Subcutaneous abdominal adipose tissue (tissue), 5 donors: Measurements from ENCODE around the gene CDC42BPG.
A peak's percentile ranks its signal among the peaks of the same experiment; 100 is the strongest.

Experiments
- H3K27ac ChIP-seq: one replicate; pipeline ENCODE4 v1.7.0; 2013; ENCODE audit warnings: low read depth, mild to moderate bottlenecking, inconsistent platforms, low read length, moderate library complexity
- H3K27me3 ChIP-seq, 5 donors: one replicate each; pipeline ENCODE4 v1.7.0; 2013; ENCODE audit warnings: low read length in 5 of 5, inconsistent platforms in 1 of 5; ENCODE audit not compliant: control insufficient read depth in 5 of 5, insufficient read depth in 4 of 5
- H3K36me3 ChIP-seq, 5 donors: one replicate each; pipeline ENCODE4 v1.7.0; 2013; ENCODE audit warnings: low read length in 5 of 5; ENCODE audit not compliant: control insufficient read depth in 5 of 5, insufficient read depth in 5 of 5
- H3K4me1 ChIP-seq, 5 donors: one replicate each; pipeline ENCODE4 v1.7.0; 2013; ENCODE audit warnings: low read length in 5 of 5, mild to moderate bottlenecking in 3 of 5, moderate library complexity in 1 of 5; ENCODE audit not compliant: control insufficient read depth in 5 of 5, insufficient read depth in 5 of 5
- H3K4me3 ChIP-seq, 5 donors: one replicate each; pipeline ENCODE4 v1.7.0; 2013; ENCODE audit warnings: low read length in 5 of 5, low read depth in 1 of 5
- H3K9ac ChIP-seq, 5 donors: one replicate each; pipeline ENCODE4 v1.7.0; 2013; ENCODE audit warnings: low read length in 5 of 5, mild to moderate bottlenecking in 4 of 5, moderate library complexity in 3 of 5
- H3K9me3 ChIP-seq, 5 donors: one replicate each; pipeline ENCODE4 v1.7.0; 2013; ENCODE audit warnings: low read length in 5 of 5; ENCODE audit not compliant: control insufficient read depth in 5 of 5
- donor health status: healthy.
- donor health status: healthy.
- donor health status: healthy.
- donor health status: healthy.
- donor health status: healthy.

CDC42BPG gene

DNA sequence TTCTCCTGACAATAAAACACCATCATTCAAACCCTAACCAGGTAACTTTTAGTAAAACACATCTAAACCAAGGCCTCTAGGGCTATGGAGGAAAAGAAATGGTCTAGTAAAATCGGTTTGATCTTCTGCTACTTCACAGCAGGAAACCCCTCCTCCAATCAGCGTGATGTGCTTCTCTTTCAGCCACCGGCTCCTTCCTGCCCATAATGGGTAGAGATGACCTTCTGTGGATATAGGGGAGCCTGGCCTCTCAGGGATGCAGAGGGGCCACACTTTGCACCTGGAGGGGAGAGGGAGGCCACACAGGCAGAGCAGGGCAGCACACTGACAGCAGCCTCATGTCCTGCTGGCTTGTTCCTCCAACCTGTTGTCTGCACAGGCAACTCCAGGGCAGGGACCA lies 27.0 kb upstream of the CDC42BPG start:
- peak overlapping the region in 1 of 5 donors; percentile 76 for H3K9ac ChIP-seq
- peak overlapping the region; percentile 98 for H3K27ac ChIP-seq
- no peaks in the 10 kb centered on the region for H3K9me3 ChIP-seq
- H3K4me3 ChIP-seq: peak overlapping the region in 3 of 5 donors; percentile 3 to 46 (median 8)
- peaks cover 39 to 76% (median 72%) of the 10 kb centered on the region in 5 donors for H3K4me1 ChIP-seq
- H3K27me3 ChIP-seq: no peaks in the 10 kb centered on the region
- peaks cover 0 to 53% (median 45%) of the 10 kb centered on the region in 5 donors for H3K36me3 ChIP-seq

DNA sequence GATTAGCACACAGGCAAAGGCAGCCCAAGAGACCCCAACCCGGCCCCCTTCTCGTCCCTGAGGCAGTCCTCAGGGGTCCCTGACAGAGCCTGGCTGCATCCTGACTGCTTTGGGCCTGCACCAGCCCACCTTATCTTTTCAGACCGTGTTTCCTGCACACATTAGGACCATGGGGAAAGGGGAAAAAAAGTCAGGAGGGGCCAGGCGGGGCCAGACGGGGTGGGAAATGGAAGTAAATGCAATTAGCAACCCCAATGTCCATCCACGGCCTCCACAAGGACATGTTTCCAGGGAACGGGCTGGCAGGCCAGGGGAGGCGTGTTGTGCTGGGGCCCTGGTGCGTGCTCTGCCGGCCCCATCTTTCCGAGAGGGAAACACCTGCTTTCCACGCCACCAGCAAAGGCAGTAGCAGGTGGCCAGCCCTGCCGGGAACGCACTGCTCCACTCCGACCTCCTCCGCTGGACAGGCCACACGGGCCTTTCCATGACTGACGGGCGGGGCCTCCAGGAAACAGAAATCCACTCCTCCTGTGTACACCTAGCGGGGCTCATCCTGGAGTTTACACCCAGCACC lies 26.5 kb upstream of the CDC42BPG start:
- H3K9ac ChIP-seq: peak overlapping the region in 2 of 5 donors; percentile 73 to 76
- peak overlapping the region in 4 of 5 donors; percentile 8 to 46 (median 32) for H3K4me3 ChIP-seq
- H3K36me3 ChIP-seq: peaks cover 0 to 54% (median 45%) of the 10 kb centered on the region in 5 donors

DNA sequence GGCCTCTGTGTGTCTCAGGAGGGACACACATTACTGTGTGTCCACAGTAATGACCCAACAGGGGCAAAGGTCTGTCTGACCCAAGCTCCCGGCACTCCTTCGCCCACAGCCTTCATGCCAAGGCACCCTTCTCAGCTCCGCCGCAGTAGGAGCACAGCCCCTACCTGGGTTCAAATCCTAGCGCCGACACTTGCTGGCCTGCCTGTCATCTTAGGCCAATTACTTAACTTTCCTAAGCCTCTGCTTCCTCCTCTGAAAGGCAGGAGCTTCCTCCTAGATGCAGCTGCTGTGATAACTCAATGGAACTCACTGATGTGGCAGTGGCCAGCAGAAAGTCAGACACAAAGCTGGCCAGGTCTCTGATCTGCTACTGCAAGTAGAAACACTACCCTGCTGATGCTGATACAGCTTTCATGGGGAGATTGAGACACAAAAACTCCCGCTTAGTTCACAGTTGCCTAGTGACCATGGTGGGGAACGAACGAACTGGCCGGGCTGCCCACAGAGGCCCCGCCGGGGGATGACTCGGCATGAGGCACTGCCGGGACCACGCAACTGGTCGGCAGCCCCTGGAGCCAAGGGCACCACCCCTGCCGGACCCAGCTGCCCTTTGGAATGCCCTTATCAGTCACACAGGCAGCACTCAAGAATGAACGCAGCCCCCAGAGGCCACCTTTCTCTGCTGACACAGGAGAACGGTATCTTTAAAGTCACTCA lies 25.9 kb upstream of the CDC42BPG start:
- peaks cover 0 to 54% (median 45%) of the 10 kb centered on the region in 5 donors for H3K36me3 ChIP-seq
- H3K4me1 ChIP-seq: peaks cover 34 to 74% (median 67%) of the 10 kb centered on the region in 5 donors
- H3K9me3 ChIP-seq: no peaks in the 10 kb centered on the region
- H3K27me3 ChIP-seq: no peaks in the 10 kb centered on the region
- H3K27ac ChIP-seq: peak overlapping the region; percentile 98
- peak overlapping the region; percentile 25 to 55 (median 46) for H3K4me3 ChIP-seq
- peak overlapping the region in 4 of 5 donors; percentile 27 to 76 (median 74) for H3K9ac ChIP-seq

More for the DNA sequence above, 26.5 kb upstream of the CDC42BPG start:
- Histone ChIP-seq H3K9me3 (no peaks in the 10 kb centered on the region), H3K27me3 (no peaks in the 10 kb centered on the region), H3K27ac (peak overlapping the region; percentile 98), H3K4me1 (peaks cover 35 to 74% (median 67%) of the 10 kb centered on the region in 5 donors)

- Histone ChIP-seq H3K9me3 (no peaks in the 10 kb centered on the region), H3K9ac (peak overlapping the region; percentile 23 to 76 (median 73)), H3K4me3 (peak overlapping the region; percentile 6 to 55 (median 46)), H3K27ac (peak overlapping the region; percentile 98), H3K27me3 (no peaks in the 10 kb centered on the region), H3K36me3 (peaks cover 0 to 50% (median 45%) of the 10 kb centered on the region in 5 donors), H3K4me1 (peaks cover 39 to 74% (median 67%) of the 10 kb centered on the region in 5 donors)
Observed at GRCh38 chr11:64869571-64870175, 25.2 kb upstream of the CDC42BPG start.

DNA sequence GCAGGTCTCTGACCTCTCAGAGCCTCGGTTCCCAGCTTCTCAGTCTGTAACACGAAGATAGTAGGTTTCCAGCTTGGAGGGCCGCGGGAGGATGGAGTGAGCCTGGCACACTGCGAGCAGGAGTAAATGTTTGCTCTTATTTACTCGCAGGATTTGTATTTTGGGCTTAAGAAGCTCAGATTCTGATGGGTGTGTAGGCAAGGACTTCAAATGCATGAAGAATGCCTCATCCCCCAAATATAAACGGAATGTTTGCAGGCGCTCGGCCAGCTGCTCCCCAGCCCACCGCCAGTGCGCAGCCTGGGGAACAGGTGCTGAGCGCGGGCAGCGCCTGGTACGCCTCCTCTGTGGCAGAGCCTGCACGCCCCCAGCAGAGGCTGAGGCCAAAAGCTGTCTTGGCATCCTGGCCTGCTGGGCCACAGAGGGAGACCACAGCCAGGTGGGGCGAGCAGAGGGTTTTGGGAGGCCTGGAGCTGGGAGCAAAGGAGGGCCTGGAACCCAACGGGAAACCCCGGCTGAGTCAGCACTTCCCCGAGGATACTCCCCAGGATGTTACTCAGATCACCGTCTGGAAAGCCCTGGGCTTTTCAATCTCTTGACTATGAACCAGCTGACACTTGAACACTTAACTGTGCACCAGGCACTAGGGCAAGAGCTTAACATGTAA lies 24.6 kb upstream of the CDC42BPG start:
- peaks cover 0 to 45% (median 40%) of the 10 kb centered on the region in 5 donors for H3K36me3 ChIP-seq
- peaks cover 42 to 75% (median 68%) of the 10 kb centered on the region in 5 donors for H3K4me1 ChIP-seq
- H3K27me3 ChIP-seq: no peaks in the 10 kb centered on the region
- H3K9ac ChIP-seq: peak overlapping the region; percentile 11 to 75 (median 56)
- H3K9me3 ChIP-seq: no peaks in the 10 kb centered on the region
- H3K27ac ChIP-seq: peak overlapping the region; percentile 98
- no peak overlapping the region for H3K4me3 ChIP-seq

- H3K4me3 ChIP-seq: no peak overlapping the region
- H3K27me3 ChIP-seq: no peaks in the 10 kb centered on the region
- peaks cover 43 to 81% (median 73%) of the 10 kb centered on the region in 5 donors for H3K4me1 ChIP-seq
- peak overlapping the region in 1 of 5 donors; percentile 56 for H3K9ac ChIP-seq
- H3K27ac ChIP-seq: peak overlapping the region; percentile 98
- H3K36me3 ChIP-seq: peaks cover 0 to 38% (median 34%) of the 10 kb centered on the region in 5 donors
- H3K9me3 ChIP-seq: no peaks in the 10 kb centered on the region
Observed at GRCh38 chr11:64867748-64868462, 23.5 kb upstream of the CDC42BPG start.

DNA sequence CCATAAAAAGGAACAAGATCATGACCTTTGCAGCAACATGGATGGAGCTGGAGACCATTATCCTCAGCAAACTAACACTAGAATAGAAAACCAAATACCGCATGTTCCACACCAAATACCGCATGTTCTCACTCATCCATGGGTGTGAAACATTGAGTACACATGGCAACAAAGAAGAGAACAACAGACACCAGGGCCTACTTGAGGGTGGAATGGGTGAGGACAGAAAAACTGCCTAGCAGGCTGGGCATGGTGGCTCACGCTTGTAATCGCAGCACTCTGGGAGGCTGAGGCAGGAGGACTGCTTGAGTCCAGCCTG lies 21.7 kb upstream of the CDC42BPG start:
- no peaks in the 10 kb centered on the region for H3K27me3 ChIP-seq
- H3K27ac ChIP-seq: peak overlapping the region; percentile 95
- no peak overlapping the region for H3K4me3 ChIP-seq
- H3K36me3 ChIP-seq: peaks cover 0 to 22% (median 17%) of the 10 kb centered on the region in 5 donors
- no peak overlapping the region for H3K9ac ChIP-seq
- H3K9me3 ChIP-seq: no peaks in the 10 kb centered on the region
- H3K4me1 ChIP-seq: peaks cover 47 to 81% (median 72%) of the 10 kb centered on the region in 5 donors

DNA sequence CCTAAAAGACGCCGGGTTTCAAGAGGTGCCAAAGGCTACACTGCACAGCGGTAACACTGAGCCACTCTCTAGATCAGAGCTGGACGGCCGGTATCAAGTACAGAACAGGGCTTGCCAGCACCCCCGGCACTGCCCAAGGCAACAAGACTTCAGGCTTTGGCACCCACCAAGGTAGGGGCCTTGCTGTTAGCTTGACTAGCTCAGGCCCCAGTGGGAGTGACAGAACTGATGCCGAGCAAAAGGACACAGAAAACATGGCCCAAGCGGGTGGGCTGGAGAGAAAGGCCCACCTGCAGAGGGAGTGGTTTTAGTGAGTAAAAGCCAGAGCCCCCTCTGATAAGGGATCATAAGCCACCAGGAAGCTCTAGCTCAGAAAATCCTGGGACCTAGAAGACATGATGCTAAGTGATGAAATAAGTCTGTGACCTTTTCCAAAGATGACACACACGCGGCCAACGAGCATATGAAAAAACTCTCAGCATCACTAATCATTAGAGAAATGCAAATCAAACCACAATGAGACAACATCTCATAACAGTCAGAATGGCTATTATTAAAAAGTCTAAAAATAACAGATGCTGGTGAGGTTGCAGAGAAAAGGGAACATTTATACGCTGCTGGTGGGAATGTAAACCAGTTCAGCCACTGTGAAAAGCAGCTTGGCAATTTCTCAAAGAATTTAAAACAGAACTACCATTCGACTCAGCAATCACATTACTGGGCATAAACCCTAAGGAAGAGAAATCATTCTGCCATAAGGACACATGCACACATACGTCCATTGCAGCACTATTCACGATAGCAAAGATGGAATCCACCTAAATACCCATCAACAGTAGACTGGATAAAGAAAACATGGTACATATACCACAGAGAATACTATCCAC lies 21.1 kb upstream of the CDC42BPG start:
- peaks cover 45 to 77% (median 66%) of the 10 kb centered on the region in 5 donors for H3K4me1 ChIP-seq
- H3K9me3 ChIP-seq: no peaks in the 10 kb centered on the region
- H3K9ac ChIP-seq: peak overlapping the region in 3 of 5 donors; percentile 36 to 57 (median 52)
- H3K27me3 ChIP-seq: no peaks in the 10 kb centered on the region
- H3K36me3 ChIP-seq: peaks cover 0 to 19% (median 15%) of the 10 kb centered on the region in 5 donors
- peak overlapping the region in 2 of 5 donors; percentile 14 to 42 for H3K4me3 ChIP-seq
- H3K27ac ChIP-seq: peak overlapping the region; percentile 95
